K562 (cell line): ENCODE results near the gene PRKG1. TPM values are rescaled to one million over a fixed set of nuclear protein-coding genes. Genes with fewer than 3 reads are reported as not detected.

Experiments
- ATAC-seq: fragments of 200-7000 bp; cut with Tn5 transposase; 3 replicates; pipeline ENCODE4 v1.9.1; 2020; ENCODE audit warnings: moderate library complexity
- BruUV-seq: library from RNA; stranded (reverse); fragments of 400-500 nt; replicated peaks from 2 replicates; lab custom pipeline; 2021; lab: Mats Ljungman, UMichigan
- CTCF ChIA-PET: fragments of 300-600 bp; formaldehyde crosslinking; extraction: SDS; loops from one replicate; lab custom pipeline; 2021; ENCODE audit warnings: low intra/inter-chr PET ratio; lab: Yijun Ruan, JAX
- POLR2A ChIA-PET: fragments of 300-600, 350-650 bp; sonication (Branson Sonifier 250); formaldehyde crosslinking; extraction: SDS; loops from one replicate; lab custom pipeline; 2021; ENCODE audit warnings: antibody characterized with exemption, inconsistent platforms; lab: Yijun Ruan, JAX
- DNase-seq, 4 experiments: peaks; one replicate each; pipeline versions ENCODE4 v3.0.0 to v3.0.0-alpha.2; 2011 to 2018; ENCODE audit warnings: low spot score in 3 of 4, mixed read lengths in 3 of 4; ENCODE audit errors: extremely low read depth in 1 of 4
- FAIRE-seq: peaks from 2 replicates; lab custom pipeline; 2011; peaks lifted over from hg19 to GRCh38; lab: Jason Lieb, UNC
- H2AFZ ChIP-seq: 2 replicates; pipeline ENCODE4 v1.6.0; 2011; ENCODE audit warnings: low read depth, low read length, control low read depth, inconsistent platforms
- H3K27ac ChIP-seq: fragments of 200-600 bp; 3 replicates; pipeline ENCODE4 v1.8.0; 2011; ENCODE audit warnings: low read depth, mild to moderate bottlenecking, control low read depth, inconsistent platforms, low read length, moderate library complexity, mixed read lengths; ENCODE audit errors: extremely low read depth
- H3K27me3 ChIP-seq, 2 experiments: fragments of 300-600 bp in 1 of 2; 2 replicates in 1 of 2; 3 replicates in 1 of 2; pipeline versions ENCODE4 v1.6.0 to v1.8.0; 2011; ENCODE audit warnings: inconsistent platforms in 2 of 2, low read length in 2 of 2, mild to moderate bottlenecking in 1 of 2, mixed read lengths in 1 of 2, moderate library complexity in 1 of 2; ENCODE audit not compliant: control insufficient read depth in 2 of 2, insufficient read depth in 2 of 2
- H3K36me3 ChIP-seq: fragments of 300-600 bp; 3 replicates; pipeline ENCODE4 v1.8.0; 2011; ENCODE audit warnings: mild to moderate bottlenecking, low read length, inconsistent platforms; ENCODE audit not compliant: control insufficient read depth, insufficient read depth
- H3K4me1 ChIP-seq, 2 experiments: fragments of 200-600 bp in 1 of 2; replicated peaks in 1 of 2; 2 replicates in 1 of 2; 3 replicates in 1 of 2; pipeline versions ENCODE4 v1.5.1 to v1.8.0; 2011; ENCODE audit warnings: inconsistent platforms in 2 of 2, low read length in 2 of 2, mild to moderate bottlenecking in 1 of 2, mixed read lengths in 1 of 2, moderate library complexity in 1 of 2; ENCODE audit not compliant: control insufficient read depth in 2 of 2, insufficient read depth in 2 of 2
- H3K4me2 ChIP-seq: 2 replicates; pipeline ENCODE4 v1.6.1; 2011; ENCODE audit warnings: low read length, control low read depth, inconsistent platforms, mixed read lengths; ENCODE audit not compliant: insufficient read depth
- H3K4me3 ChIP-seq: fragments of 200-600 bp; sonication (generic), shearing (Covaris generic); 2 replicates; pipeline ENCODE4 v1.5.1; 2016; ENCODE audit warnings: control low read depth, inconsistent platforms
- H3K79me2 ChIP-seq: fragments of 200-600 bp; 3 replicates; pipeline ENCODE4 v1.8.0; 2011; ENCODE audit warnings: low read length, inconsistent platforms; ENCODE audit not compliant: control insufficient read depth, insufficient read depth
- H3K9ac ChIP-seq, 2 experiments: 2 replicates each; pipeline versions ENCODE4 v1.6.0 to v1.6.1; 2011; ENCODE audit warnings: low read depth in 2 of 2, low read length in 2 of 2, control low read depth in 1 of 2, inconsistent platforms in 1 of 2, mild to moderate bottlenecking in 1 of 2, mixed read lengths in 1 of 2; ENCODE audit not compliant: insufficient read depth in 1 of 2
- H3K9me1 ChIP-seq: one replicate; pipeline ENCODE4 v1.6.0; 2011; ENCODE audit warnings: inconsistent platforms, mild to moderate bottlenecking, low read length, moderate library complexity; ENCODE audit not compliant: control insufficient read depth, insufficient read depth
- H3K9me3 ChIP-seq: replicated peaks from 2 replicates; pipeline ENCODE4 v1.5.1; 2011; ENCODE audit warnings: low read depth, low read length, inconsistent platforms; ENCODE audit not compliant: control insufficient read depth, insufficient read depth
- H4K20me1 ChIP-seq: replicated peaks from 2 replicates; pipeline ENCODE4 v1.6.1; 2011; ENCODE audit warnings: low read length, inconsistent platforms, mixed read lengths; ENCODE audit not compliant: control insufficient read depth, insufficient read depth
- HNRNPK ChIP-seq: fragments of 200-400 bp; formaldehyde crosslinking; IDR thresholded peaks from one replicate; pipeline ENCODE4 v1.6.1; 2018; ENCODE audit warnings: mild to moderate bottlenecking, low read depth, low read length; ENCODE audit not compliant: poor library complexity, severe bottlenecking
- NONO ChIP-seq, 2 experiments: fragments of 200-400 bp in 1 of 2; fragments of 450-650 bp in 1 of 2; formaldehyde crosslinking in 1 of 2; IDR thresholded peaks; 2 replicates each; pipeline ENCODE4 v1.6.1; 2017; ENCODE audit warnings: low read depth in 2 of 2, mild to moderate bottlenecking in 2 of 2, moderate library complexity in 2 of 2, low read length in 1 of 2
- SMARCA5 ChIP-seq: fragments of 450-650 bp; IDR thresholded peaks from 2 replicates; pipeline ENCODE4 v1.6.1; 2016
- THAP7 ChIP-seq: fragments of 250-450 bp; sonication (Bioruptor Pico); IDR thresholded peaks from 2 replicates; pipeline ENCODE4 v1.5.0; 2021
- ZBTB26 ChIP-seq: fragments of 450-650 bp; formaldehyde crosslinking; IDR thresholded peaks from 2 replicates; pipeline ENCODE4 v1.4.0; 2022; ENCODE audit warnings: missing genetic modification characterization
- ZNF12 ChIP-seq: sonication (generic); formaldehyde crosslinking; IDR thresholded peaks from 2 replicates; pipeline ENCODE4 v1.4.0; 2020; ENCODE audit warnings: mild to moderate bottlenecking, missing genetic modification reagents
- ZNF408 ChIP-seq: fragments of 250-450 bp; sonication (Bioruptor Pico); IDR thresholded peaks from 2 replicates; pipeline ENCODE4 v1.4.0; 2020; ENCODE audit warnings: low read depth, mild to moderate bottlenecking, moderate library complexity
- ZSCAN29 ChIP-seq: fragments of 450-650 bp; IDR thresholded peaks from 2 replicates; pipeline ENCODE4 v1.6.1; 2017
- WGBS: fragments of 100-300 bp; shearing (Covaris generic); methylation state at CpG from one replicate; pipeline ENCODE4 v1.1.6; 2016; ENCODE audit warnings: low coverage, mixed read lengths; ENCODE audit not compliant: insufficient coverage; ENCODE audit errors: missing lambda C conversion rate; 5-methylcytosine and 5-hydroxymethylcytosine counted together
- in situ Hi-C: fragments of 300-500 bp; cut with MboI; formaldehyde crosslinking; loops from 4 replicates; pipeline ENCODE4 v1.15.0; 2018; ENCODE audit warnings: inconsistent platforms, mixed read lengths
- intact Hi-C: fragments of 100-400 bp; cut with micrococcal nuclease; formaldehyde crosslinking; loops from 2 replicates; pipeline ENCODE4 v1.14.2; 2022
- polyA plus RNA-seq, 8 experiments: library from polyadenylated mRNA; depleted of rRNA in 4 of 8; stranded (reverse) in 5 of 8; unstranded in 3 of 8; fragments of >200 nt; fragmentation: Nextera tagmentation in 2 of 8; fragmentation: Illumina TruSeq in 1 of 8; extraction: Ambion mirVana in 2 of 8; extraction: Trizol in 1 of 8; gene quantifications; 2 replicates each; pipeline versions ENCODE4 v1.2.1 to v1.2.3, GENCODE V29; 2011 to 2014; ENCODE audit warnings: inconsistent platforms in 1 of 8, missing spikeins in 1 of 8
- total RNA-seq, 7 experiments: library from RNA; depleted of rRNA in 6 of 7; stranded (reverse); fragments of >200 nt in 6 of 7; fragmentation: Illumina TruSeq in 2 of 7; extraction: Trizol in 2 of 7; gene quantifications; 2 replicates each; pipeline versions ENCODE4 v1.2.1 to v1.2.3, GENCODE V29; 2011 to 2021; ENCODE audit warnings: low replicate concordance in 1 of 7

PRKG1 gene
- total and polyA plus RNA-seq, 9 of the 15 experiments (the other 6 are each of a cell fraction or from before 2014, with no cell fraction given): 0.22 TPM; not detected in 8

GRCh38 chr10:51642581-51642980, 568.3 kb downstream of the PRKG1 start:
- no peaks in the 10 kb centered on the region for H3K27me3 ChIP-seq
- CTCF ChIA-PET: no interaction called here
- no peak overlapping the region for H2AFZ ChIP-seq
- no peaks in the 10 kb centered on the region for H3K9me1 ChIP-seq
- FAIRE-seq (no peak), DNase-seq (no peak), ATAC-seq (no peak)
- H4K20me1 ChIP-seq: no peaks in the 10 kb centered on the region
- no peaks in the 10 kb centered on the region for H3K79me2 ChIP-seq
- WGBS: 0% methylated on average over 4 of the region's 4 CpGs
- no peaks in the 10 kb centered on the region for H3K9me3 ChIP-seq
- H3K36me3 ChIP-seq: no peaks in the 10 kb centered on the region
- POLR2A ChIA-PET: no interaction called here
- H3K4me3 ChIP-seq: no peak overlapping the region
- BruUV-seq: no TSS peak
- intact Hi-C loops: no loop called here
- no peak overlapping the region for H3K4me2 ChIP-seq
- no peaks in the 10 kb centered on the region for H3K4me1 ChIP-seq
- in situ Hi-C loops: no loop called here
- no peak overlapping the region for H3K27ac ChIP-seq
- H3K9ac ChIP-seq: no peak overlapping the region
- no peak for TF ChIP-seq ZNF12
- TF ChIP-seq ZNF408 (CRISPR knock-in tag): no peak
- no peak for TF ChIP-seq HNRNPK
- TF ChIP-seq ZSCAN29: no peak
- TF ChIP-seq SMARCA5: no peak
- TF ChIP-seq NONO (IDR thresholded peaks at IDR 0.05; ENCODE audit: low read depth in 2 of 2, low read length in 1 of 2): no peak
- no peak for TF ChIP-seq ZBTB26 (CRISPR knock-in tag)
- TF ChIP-seq THAP7 (CRISPR knock-in tag): no peak
